KMS-11 (cell line): Measurements from ENCODE around the gene SPRED1.
"Not testable (repeated sequence)": the region's sequence is repeated elsewhere in the genome, so short reads cannot be mapped to it uniquely, and the experiment has no call there.

ENCODE experiments used
- H2AFZ ChIP-seq: fragments of 200-600 bp; sonication (generic); 2 replicates; pipeline ENCODE4 v1.6.1; 2016; ENCODE audit warnings: antibody characterized with exemption, mixed run types, low read depth
- H3K27ac ChIP-seq: fragments of 200-600 bp; sonication (generic); 2 replicates; pipeline ENCODE4 v1.6.1; 2016; ENCODE audit warnings: mild to moderate bottlenecking, mixed run types
- H3K27me3 ChIP-seq: fragments of 200-600 bp; sonication (generic); 2 replicates; pipeline ENCODE4 v1.6.1; 2017; ENCODE audit warnings: mild to moderate bottlenecking, low read depth, mixed run types, moderate library complexity; ENCODE audit not compliant: insufficient read depth
- H3K36me3 ChIP-seq: fragments of 200-600 bp; sonication (generic); 2 replicates; pipeline ENCODE4 v1.6.1; 2017; ENCODE audit warnings: mild to moderate bottlenecking, mixed run types; ENCODE audit not compliant: insufficient read depth
- H3K4me1 ChIP-seq: fragments of 200-600 bp; sonication (generic); 2 replicates; pipeline ENCODE4 v1.6.1; 2016; ENCODE audit warnings: mild to moderate bottlenecking, low read depth, mixed run types; ENCODE audit not compliant: poor library complexity, severe bottlenecking
- H3K4me2 ChIP-seq: fragments of 200-600 bp; sonication (generic); 2 replicates; pipeline ENCODE4 v1.7.0; 2016; ENCODE audit warnings: mild to moderate bottlenecking, mixed run types
- H3K4me3 ChIP-seq: fragments of 200-600 bp; sonication (generic); IDR thresholded peaks from 2 replicates; pipeline ENCODE4 v1.6.1; 2017; ENCODE audit warnings: low read depth, low read length, mixed read lengths; ENCODE audit not compliant: insufficient read depth
- H3K79me2 ChIP-seq: fragments of 200-600 bp; sonication (generic); 2 replicates; pipeline ENCODE4 v1.6.1; 2016; ENCODE audit warnings: low read depth, mixed run types; ENCODE audit not compliant: insufficient read depth
- H3K9ac ChIP-seq: fragments of 200-600 bp; sonication (generic); 2 replicates; pipeline ENCODE4 v1.6.1; 2016; ENCODE audit warnings: mild to moderate bottlenecking, mixed run types
- H4K20me1 ChIP-seq: fragments of 200-600 bp; sonication (generic); 2 replicates; pipeline ENCODE4 v1.6.1; 2016; ENCODE audit warnings: mild to moderate bottlenecking, mixed run types; ENCODE audit not compliant: insufficient read depth
- TF ChIP-seq, protein P1 (sequence below): fragments of 200-600 bp; sonication (generic); conservative IDR thresholded peaks from 2 replicates; pipeline ENCODE4 v1.6.1; 2017; ENCODE audit warnings: low read depth, mild to moderate bottlenecking, antibody characterized with exemption, low read length, moderate library complexity, mixed read lengths

The SPRED1 gene

DNA sequence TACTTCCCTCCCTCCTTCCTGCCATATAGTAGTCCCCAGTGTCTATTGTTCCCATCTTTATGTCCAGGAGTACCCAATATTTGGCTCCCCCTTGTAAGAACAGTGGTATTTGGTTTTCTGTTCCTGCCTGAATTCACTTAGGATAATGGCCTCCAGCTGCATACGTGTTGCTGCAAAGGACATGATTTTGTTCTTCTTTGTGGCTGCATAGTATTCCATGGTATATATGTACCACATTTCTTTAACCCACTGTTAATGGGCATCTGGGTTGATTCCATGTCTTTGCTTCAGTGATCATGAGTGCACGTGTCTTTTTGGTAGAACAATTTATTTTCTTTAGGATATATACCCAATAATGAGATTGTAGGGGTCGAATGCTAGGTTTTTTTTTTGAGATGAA lies 19.3 kb downstream of the SPRED1 start:
- Histone ChIP-seq H3K4me2 (no peak overlapping the region), H3K79me2 (peaks cover 64% of the 10 kb centered on the region; the same call in 1 of the 2 replicates), H3K9ac (no peak overlapping the region), H4K20me1 (0 out of 2 replicates have a peak, but pooled peaks cover 4% of the 10 kb centered on the region), H3K36me3 (no peaks in the 10 kb centered on the region), H3K4me1 (peaks cover 9% of the 10 kb centered on the region), H3K27ac (no peak overlapping the region), H3K4me3 (no peak overlapping the region), H3K27me3 (no peaks in the 10 kb centered on the region), H2AFZ (no peak overlapping the region)
- TF ChIP-seq, protein P1, sequence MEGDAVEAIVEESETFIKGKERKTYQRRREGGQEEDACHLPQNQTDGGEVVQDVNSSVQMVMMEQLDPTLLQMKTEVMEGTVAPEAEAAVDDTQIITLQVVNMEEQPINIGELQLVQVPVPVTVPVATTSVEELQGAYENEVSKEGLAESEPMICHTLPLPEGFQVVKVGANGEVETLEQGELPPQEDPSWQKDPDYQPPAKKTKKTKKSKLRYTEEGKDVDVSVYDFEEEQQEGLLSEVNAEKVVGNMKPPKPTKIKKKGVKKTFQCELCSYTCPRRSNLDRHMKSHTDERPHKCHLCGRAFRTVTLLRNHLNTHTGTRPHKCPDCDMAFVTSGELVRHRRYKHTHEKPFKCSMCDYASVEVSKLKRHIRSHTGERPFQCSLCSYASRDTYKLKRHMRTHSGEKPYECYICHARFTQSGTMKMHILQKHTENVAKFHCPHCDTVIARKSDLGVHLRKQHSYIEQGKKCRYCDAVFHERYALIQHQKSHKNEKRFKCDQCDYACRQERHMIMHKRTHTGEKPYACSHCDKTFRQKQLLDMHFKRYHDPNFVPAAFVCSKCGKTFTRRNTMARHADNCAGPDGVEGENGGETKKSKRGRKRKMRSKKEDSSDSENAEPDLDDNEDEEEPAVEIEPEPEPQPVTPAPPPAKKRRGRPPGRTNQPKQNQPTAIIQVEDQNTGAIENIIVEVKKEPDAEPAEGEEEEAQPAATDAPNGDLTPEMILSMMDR = no peak

DNA sequence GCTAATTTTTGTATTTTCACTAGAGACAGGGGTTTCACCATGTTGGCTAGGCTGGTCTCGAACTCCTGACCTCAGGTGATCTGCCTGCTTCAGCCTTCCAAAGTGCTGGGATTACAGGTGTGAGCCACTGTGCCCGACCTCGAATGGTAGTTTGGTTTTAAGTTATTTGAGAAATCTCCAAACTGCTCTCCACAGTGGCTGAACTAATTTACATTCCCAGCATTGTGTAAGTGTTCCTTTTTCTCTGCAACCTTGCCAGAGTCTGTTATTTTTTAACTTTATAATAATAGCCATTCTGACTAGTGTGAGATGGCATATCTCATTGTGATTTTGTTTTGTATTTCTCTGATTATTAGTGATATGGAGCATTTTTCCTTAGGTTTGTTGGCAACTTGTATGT lies 19.8 kb downstream of the SPRED1 start:
- not testable (repeated sequence) for H3K27me3 ChIP-seq, H3K27ac ChIP-seq, H2AFZ ChIP-seq, H3K36me3 ChIP-seq, H4K20me1 ChIP-seq, H3K4me1 ChIP-seq, H3K9ac ChIP-seq, H3K4me3 ChIP-seq, H3K4me2 ChIP-seq
- peaks cover 66% of the 10 kb centered on the region; the same call in 1 of the 2 replicates for H3K79me2 ChIP-seq

DNA sequence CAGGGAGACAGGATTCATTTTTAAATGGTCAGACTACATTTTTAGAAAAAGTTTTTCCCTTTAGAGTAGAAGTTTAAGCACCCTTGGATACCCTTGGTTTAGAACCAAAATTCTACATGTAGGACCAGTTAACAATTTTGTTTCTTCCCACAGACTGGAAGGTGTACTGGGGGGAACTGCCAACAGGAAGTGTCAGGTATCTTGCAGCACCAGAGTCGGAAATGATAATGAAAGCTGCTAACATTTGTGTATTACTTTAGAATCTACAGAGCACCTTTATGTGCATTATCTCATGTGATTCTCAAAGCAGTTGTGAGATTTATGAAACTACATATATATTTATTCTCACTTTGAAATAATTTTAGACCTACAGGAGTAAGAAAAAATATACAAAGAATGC lies 21.5 kb downstream of the SPRED1 start:
- H2AFZ ChIP-seq = no peak overlapping the region
- no peak overlapping the region for H3K4me2 ChIP-seq
- 0 out of 2 replicates have a peak, but pooled peaks cover 4% of the 10 kb centered on the region for H4K20me1 ChIP-seq
- H3K4me1 ChIP-seq = peaks cover 9% of the 10 kb centered on the region
- H3K9ac ChIP-seq = no peak overlapping the region
- H3K4me3 ChIP-seq = no peak overlapping the region
- no peaks in the 10 kb centered on the region for H3K27me3 ChIP-seq
- TF ChIP-seq, protein P1 = no peak
- H3K36me3 ChIP-seq = no peaks in the 10 kb centered on the region
- peaks cover 72% of the 10 kb centered on the region; the same call in 1 of the 2 replicates for H3K79me2 ChIP-seq
- H3K27ac ChIP-seq = no peak overlapping the region

DNA sequence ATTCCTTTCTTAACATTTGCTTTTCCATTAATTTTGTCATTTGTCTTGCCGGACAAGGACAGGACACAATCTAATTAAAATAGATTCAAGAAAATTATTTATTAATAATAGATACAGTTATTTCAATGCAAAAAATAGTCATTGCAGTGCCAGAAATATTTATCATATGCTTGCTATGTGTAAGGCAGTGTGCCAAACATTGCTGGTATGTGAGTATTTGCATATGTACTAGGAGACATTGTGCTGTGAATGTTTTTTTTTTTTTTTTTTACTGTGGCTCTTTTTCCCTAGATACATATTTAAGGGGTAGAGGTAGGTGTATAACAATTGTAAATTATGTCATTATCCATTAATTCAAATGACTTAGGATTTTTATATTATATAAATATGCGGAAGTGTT lies 23.3 kb downstream of the SPRED1 start:
- Histone ChIP-seq H3K27ac (no peak overlapping the region), H3K79me2 (peaks cover 84% of the 10 kb centered on the region; the same call in 1 of the 2 replicates), H3K36me3 (no peaks in the 10 kb centered on the region), H2AFZ (no peak overlapping the region), H3K4me2 (no peak overlapping the region), H3K9ac (no peak overlapping the region), H4K20me1 (0 out of 2 replicates have a peak, but pooled peaks cover 4% of the 10 kb centered on the region), H3K4me1 (peaks cover 17% of the 10 kb centered on the region), H3K4me3 (no peak overlapping the region), H3K27me3 (no peaks in the 10 kb centered on the region)
- TF ChIP-seq, protein P1 = no peak

DNA sequence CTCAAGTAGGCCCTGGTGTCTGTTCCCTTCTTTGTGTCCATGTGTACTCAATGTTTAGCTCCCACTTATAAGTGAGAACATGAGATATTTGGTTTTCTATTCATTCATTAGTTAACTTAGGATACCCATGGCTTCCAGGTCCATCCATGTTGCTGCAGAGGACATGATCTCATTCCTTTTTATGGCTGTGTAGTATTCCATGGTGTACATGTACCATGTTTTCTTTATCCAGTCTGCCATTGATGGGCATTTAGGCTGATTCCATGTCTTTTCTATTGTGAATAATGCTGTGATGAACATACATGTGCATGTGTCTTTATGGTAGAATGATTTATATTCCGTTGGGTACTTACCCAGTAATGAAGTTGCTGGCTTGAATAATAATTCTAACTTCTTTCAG lies 24.6 kb downstream of the SPRED1 start:
- not testable (repeated sequence) for H4K20me1 ChIP-seq, H3K27me3 ChIP-seq, H3K4me2 ChIP-seq, H3K4me3 ChIP-seq, H3K36me3 ChIP-seq, H2AFZ ChIP-seq, H3K9ac ChIP-seq, H3K27ac ChIP-seq
- Histone ChIP-seq H3K4me1 (peaks cover 20% of the 10 kb centered on the region), H3K79me2 (peaks cover 86% of the 10 kb centered on the region; the same call in 1 of the 2 replicates)
